Measurements from ENCODE around the gene MAPKAPK3.

The MAPKAPK3 gene

GRCh38 chr3:50587806-50588758, 28.9 kb upstream of the MAPKAPK3 start:
- peak in 1 of 2 donors; percentile 15 for DNase-seq

GRCh38 chr3:50588759-50589433, 28.1 kb upstream of the MAPKAPK3 start:
- DNase-seq: no peak

- DNase-seq: no peak
Measured at GRCh38 chr3:50591196-50591741, 25.7 kb upstream of the MAPKAPK3 start.

- peak in 1 of 2 donors; percentile 36 for DNase-seq
Measured at GRCh38 chr3:50592568-50592967, 24.4 kb upstream of the MAPKAPK3 start.

GRCh38 chr3:50594253-50594785, 22.6 kb upstream of the MAPKAPK3 start:
- no peak for DNase-seq

- no peak for DNase-seq
Measured at GRCh38 chr3:50599115-50599715, 17.7 kb upstream of the MAPKAPK3 start.

GRCh38 chr3:50599716-50600118, 17.2 kb upstream of the MAPKAPK3 start:
- no peak for DNase-seq

- DNase-seq: no peak
Measured at GRCh38 chr3:50600141-50600753, 16.7 kb upstream of the MAPKAPK3 start.

- peak; percentile 58 to 77 for DNase-seq
Measured at GRCh38 chr3:50600841-50601591, 15.9 kb upstream of the MAPKAPK3 start.

- DNase-seq: no peak
Measured at GRCh38 chr3:50602595-50603191, 14.3 kb upstream of the MAPKAPK3 start.

GRCh38 chr3:50603261-50604109, 13.5 kb upstream of the MAPKAPK3 start:
- DNase-seq: no peak

- no peak for DNase-seq
Measured at GRCh38 chr3:50604110-50604621, 12.8 kb upstream of the MAPKAPK3 start.

- peak in 1 of 2 donors; percentile 53 for DNase-seq
Measured at GRCh38 chr3:50604628-50605588, 12.0 kb upstream of the MAPKAPK3 start.

GRCh38 chr3:50605901-50606326, 11.0 kb upstream of the MAPKAPK3 start:
- DNase-seq: no peak

GRCh38 chr3:50606596-50606995, 10.4 kb upstream of the MAPKAPK3 start:
- DNase-seq: peak in 1 of 2 donors; percentile 39

- DNase-seq: no peak
Measured at GRCh38 chr3:50607271-50608091, 9.5 kb upstream of the MAPKAPK3 start.

- no peak for DNase-seq
Measured at GRCh38 chr3:50608278-50608677, 8.7 kb upstream of the MAPKAPK3 start.
